RWPE1 (cell line): ENCODE results near the gene NACC2.

Source experiments
- CTCF ChIA-PET: fragments of 350-600 bp; sonication (Branson Sonifier 250); formaldehyde crosslinking; extraction: SDS; loops from one replicate; lab custom pipeline; 2021; lab: Yijun Ruan, JAX
- POLR2A ChIA-PET: fragments of 400-600 bp; formaldehyde crosslinking; extraction: SDS; loops from one replicate; lab custom pipeline; 2020; ENCODE audit warnings: antibody characterized with exemption; ENCODE audit not compliant: low non-redundant PET; lab: Yijun Ruan, JAX
- DNase-seq: peaks from one replicate; pipeline ENCODE4 v3.0.0; 2012; ENCODE audit warnings: low spot score
- H3K27ac ChIP-seq: fragments of 450-650 bp; 2 replicates; pipeline ENCODE4 v1.5.1; 2017
- CTCF ChIP-seq: fragments of 450-650 bp; conservative IDR thresholded peaks from 2 replicates; pipeline ENCODE4 v1.5.1; 2017; ENCODE audit warnings: low read depth, mild to moderate bottlenecking

The NACC2 gene

GRCh38 chr9:136141682-136142413 is 46.8 kb upstream of the NACC2 start:
- no peak for TF ChIP-seq CTCF
- POLR2A ChIA-PET, result no interaction called here
- no peak overlapping the region for H3K27ac ChIP-seq
- CTCF ChIA-PET, result interaction anchor here (0.5 to 1.1 kb wide), 5 partner anchors 19 to 174 kb away, joined by 3 to 4 read pairs (median 4); no protein-coding TSS in a partner anchor
- DNase-seq, result no peak

- no peak overlapping the region for H3K27ac ChIP-seq
- no peak for DNase-seq
These were observed 45.9 kb upstream of the NACC2 start for GRCh38 chr9:136140966-136141365.

GRCh38 chr9:136140046-136140445 is 45.0 kb upstream of the NACC2 start:
- POLR2A ChIA-PET, result no interaction called here
- no peak overlapping the region for H3K27ac ChIP-seq
- TF ChIP-seq CTCF, result no peak
- no peak for DNase-seq
- CTCF ChIA-PET, result interaction anchor here (0.6 to 2.0 kb wide), 3 partner anchors 118 to 346 kb away, joined by 3 to 8 read pairs (median 3); no protein-coding TSS in a partner anchor

More at GRCh38 chr9:136140966-136141365, 45.9 kb upstream of the NACC2 start:
- ChIA-PET POLR2A (no interaction called here), CTCF (interaction anchor here (0.5 to 2.0 kb wide), 4 partner anchors 82 to 174 kb away, joined by 3 to 8 read pairs (median 4); no protein-coding TSS in a partner anchor)
- TF ChIP-seq CTCF, result no peak

- CTCF ChIA-PET, result interaction anchor here (0.5 to 1.5 kb wide), 5 partner anchors 16 to 1186 kb away, joined by 3 to 9 read pairs (median 4); no protein-coding TSS in a partner anchor
- POLR2A ChIA-PET, result no interaction called here
These were observed 43.5 kb upstream of the NACC2 start for GRCh38 chr9:136138566-136138965.

GRCh38 chr9:136137321-136138265 is 42.5 kb upstream of the NACC2 start:
- POLR2A ChIA-PET, result no interaction called here
- DNase-seq, result no peak
- CTCF ChIA-PET, result interaction anchor here (0.5 to 1.5 kb wide), 5 partner anchors 15 to 280 kb away, joined by 3 to 9 read pairs (median 4); no protein-coding TSS in a partner anchor
- H3K27ac ChIP-seq, result no peak overlapping the region
- no peak for TF ChIP-seq CTCF

More at GRCh38 chr9:136138566-136138965, 43.5 kb upstream of the NACC2 start:
- DNase-seq, result no peak
- no peak overlapping the region for H3K27ac ChIP-seq
- peak; percentile 28; the same call in 1 of the 2 replicates for TF ChIP-seq CTCF
